ENCODE measurements around the gene GASK1A.

DNA sequence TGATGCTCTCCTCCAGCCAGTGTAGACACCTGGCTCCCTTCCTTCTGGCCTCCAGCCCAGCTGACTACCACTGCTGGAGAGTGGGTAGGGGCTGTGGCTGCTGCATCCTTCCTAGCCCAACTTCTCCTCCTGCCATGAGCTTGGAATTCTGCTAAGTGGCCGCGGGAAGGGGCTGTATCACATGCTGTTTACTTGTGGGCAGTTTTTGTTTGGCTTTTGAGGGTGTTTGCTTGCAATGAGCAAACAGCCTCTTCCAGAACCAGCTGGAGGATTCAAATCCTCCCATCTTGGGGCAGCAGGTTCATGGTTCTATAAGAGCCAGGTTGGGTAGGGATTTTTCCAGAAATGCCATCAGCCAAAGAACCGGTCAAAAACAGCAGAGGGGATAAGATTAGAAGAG is 9.0 kb downstream of the GASK1A start:
- TF ChIP-seq, protein P1, sequence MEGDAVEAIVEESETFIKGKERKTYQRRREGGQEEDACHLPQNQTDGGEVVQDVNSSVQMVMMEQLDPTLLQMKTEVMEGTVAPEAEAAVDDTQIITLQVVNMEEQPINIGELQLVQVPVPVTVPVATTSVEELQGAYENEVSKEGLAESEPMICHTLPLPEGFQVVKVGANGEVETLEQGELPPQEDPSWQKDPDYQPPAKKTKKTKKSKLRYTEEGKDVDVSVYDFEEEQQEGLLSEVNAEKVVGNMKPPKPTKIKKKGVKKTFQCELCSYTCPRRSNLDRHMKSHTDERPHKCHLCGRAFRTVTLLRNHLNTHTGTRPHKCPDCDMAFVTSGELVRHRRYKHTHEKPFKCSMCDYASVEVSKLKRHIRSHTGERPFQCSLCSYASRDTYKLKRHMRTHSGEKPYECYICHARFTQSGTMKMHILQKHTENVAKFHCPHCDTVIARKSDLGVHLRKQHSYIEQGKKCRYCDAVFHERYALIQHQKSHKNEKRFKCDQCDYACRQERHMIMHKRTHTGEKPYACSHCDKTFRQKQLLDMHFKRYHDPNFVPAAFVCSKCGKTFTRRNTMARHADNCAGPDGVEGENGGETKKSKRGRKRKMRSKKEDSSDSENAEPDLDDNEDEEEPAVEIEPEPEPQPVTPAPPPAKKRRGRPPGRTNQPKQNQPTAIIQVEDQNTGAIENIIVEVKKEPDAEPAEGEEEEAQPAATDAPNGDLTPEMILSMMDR (IDR thresholded peaks at IDR 0.05; ENCODE audit: low read depth, low read length, missing input control) = no peak
- TF ChIP-seq, protein P2, sequence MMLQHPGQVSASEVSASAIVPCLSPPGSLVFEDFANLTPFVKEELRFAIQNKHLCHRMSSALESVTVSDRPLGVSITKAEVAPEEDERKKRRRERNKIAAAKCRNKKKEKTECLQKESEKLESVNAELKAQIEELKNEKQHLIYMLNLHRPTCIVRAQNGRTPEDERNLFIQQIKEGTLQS (IDR thresholded peaks at IDR 0.05) = no peak
- TF ChIP-seq RAD21 (IDR thresholded peaks at IDR 0.05) (no peak), ZBTB33 (IDR thresholded peaks at IDR 0.05) (no peak), RXRA (IDR thresholded peaks at IDR 0.05) (no peak), YY1 (IDR thresholded peaks at IDR 0.05) (no peak)
- TF ChIP-seq, protein P3, sequence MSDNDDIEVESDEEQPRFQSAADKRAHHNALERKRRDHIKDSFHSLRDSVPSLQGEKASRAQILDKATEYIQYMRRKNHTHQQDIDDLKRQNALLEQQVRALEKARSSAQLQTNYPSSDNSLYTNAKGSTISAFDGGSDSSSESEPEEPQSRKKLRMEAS (IDR thresholded peaks at IDR 0.05) = no peak
